NCI-H446 treated with DMSO at 0.1 percent for 48 hours (cell line): ENCODE results near the gene GTPBP4.

Source experiments
- DNase-seq: peaks from one replicate; lab custom pipeline; 2025; lab: John Stamatoyannopoulos, UW

Gene GTPBP4

DNA sequence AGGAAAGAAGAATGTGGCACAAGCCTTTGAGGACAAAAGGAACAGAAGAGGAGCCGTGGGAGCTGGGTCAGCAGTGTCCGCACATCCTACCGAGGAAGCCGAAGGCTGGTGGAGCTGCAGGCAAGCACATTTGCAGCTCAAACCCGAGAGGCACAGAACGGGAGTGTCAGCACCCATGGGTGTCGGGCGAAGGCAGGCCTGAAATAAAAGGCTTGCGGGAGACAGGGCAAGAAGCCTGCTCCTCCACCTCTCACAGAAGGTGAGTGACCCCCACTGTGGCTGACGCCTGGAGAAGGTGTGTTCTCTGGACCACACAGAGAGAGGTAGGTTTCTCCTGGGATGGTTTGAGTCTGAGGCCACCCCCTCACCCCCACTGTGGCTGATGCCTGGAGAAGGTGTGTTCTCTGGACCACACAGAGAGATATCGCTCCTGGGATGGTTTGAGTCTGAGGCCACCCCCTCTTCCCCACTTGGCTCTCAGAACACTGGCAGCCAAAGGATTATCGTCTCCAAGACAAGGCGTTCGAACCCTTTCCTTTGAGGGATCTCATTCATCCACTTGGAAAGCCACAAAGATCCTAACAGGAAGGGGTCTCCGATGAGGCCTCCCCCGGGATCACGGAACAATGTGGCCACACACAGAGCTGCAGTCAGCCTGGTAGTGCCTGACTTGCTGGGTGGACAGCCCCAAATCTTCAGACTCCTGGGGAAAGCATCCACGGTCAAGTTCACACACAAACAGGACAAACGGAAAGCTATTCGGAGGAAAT is 21.6 kb upstream of the GTPBP4 start:
- DNase-seq: no peak

DNA sequence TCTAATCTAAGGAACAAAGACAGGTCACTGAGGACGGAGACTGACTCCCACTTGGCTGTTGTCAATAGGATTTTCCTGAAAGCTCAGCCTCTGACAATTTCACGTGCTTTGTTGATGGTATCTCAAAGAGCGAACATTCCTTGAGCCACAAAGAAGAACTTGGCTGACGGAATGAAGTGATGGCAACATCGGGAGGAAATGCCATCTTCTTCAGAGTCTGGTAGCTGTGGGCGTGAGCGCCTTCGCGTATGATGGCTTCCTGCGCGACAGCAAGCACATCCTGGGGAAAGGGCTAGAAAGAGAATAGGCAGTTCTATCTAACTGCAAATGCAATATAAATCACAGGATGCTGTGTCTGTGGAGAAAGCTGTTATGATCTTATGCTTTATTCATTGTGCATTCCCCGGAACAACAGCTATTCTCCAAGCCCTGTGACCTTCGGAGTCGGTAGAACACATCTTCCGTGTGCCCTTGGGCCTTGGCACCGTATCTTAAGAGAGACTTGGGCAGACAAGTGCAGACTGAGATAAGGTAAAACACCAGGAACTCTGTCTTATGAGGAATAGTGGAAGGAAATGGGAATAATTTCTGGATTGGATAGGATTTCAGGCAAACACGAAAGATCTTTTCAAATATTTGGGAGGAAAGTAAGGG is 19.6 kb upstream of the GTPBP4 start:
- no peak for DNase-seq

DNA sequence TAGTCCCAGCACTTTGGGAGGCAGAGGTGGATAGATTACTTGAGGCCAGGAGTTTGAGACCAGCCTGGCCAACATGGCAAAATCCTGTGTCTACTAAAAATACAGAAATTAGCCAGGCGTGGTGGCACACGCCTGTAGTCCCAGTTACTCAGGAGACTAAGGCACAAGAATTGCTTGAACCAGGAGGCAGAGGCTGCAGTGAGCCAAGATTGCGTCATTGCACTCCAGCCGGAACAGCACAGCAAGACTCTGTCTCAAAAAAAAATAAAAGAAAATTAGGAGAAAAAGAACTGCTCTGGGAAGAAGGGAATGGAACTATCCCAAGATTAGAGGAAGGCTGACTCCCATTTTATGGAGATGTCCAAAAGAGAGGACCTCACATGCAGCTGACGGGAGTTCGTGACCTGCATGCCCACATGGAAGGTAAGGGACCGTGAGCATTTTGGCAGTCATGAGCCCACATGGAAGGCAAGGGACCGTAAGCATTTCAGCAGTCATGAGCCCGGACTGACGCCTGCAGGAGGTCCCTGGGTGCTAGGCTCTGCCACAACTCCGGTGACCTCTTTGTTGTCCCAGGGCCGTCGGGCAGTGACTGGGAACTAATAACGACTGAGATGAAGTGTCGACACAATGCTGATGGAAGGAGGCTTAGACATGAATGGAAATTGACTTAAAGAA is 18.6 kb upstream of the GTPBP4 start:
- no peak for DNase-seq

DNA sequence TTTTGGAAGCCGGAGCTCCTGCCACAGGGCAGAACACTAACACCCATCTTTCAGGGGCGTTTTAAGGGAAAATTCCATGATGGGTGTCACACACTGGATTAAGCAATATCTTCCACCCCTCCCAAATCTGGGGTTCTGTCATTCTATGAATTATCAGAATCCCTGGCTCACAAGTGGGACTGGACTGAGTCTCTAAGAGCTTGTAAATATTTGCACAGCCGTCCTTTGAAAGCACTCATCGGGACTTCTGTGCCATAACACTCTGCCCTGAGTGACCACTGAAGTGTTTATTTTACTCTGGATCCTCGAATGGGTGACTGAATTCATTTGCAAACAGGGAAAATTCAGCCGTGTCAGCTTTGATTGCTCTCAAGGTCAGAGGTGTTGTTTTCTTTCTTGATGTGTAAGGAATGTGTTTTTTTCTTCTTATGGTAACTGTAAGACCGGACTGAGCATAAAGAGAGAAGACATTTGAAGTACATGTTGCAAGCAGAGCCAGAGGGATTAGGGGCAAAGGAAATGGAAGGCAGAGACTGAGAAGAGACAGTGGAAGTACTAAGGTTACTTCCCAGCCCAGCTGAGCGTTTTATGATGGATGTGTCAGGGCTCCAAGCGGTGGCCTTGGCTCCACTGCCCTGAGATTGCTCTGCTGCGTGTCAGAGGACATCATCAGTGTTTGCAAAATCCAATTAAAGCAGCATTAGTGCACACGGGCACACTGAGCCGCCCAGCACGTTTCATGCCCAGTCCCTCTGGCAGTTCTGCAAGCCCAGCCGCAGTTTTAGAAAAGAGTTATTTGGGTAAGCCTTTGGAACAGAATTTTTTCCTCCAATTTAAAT is 17.7 kb upstream of the GTPBP4 start:
- no peak for DNase-seq

DNA sequence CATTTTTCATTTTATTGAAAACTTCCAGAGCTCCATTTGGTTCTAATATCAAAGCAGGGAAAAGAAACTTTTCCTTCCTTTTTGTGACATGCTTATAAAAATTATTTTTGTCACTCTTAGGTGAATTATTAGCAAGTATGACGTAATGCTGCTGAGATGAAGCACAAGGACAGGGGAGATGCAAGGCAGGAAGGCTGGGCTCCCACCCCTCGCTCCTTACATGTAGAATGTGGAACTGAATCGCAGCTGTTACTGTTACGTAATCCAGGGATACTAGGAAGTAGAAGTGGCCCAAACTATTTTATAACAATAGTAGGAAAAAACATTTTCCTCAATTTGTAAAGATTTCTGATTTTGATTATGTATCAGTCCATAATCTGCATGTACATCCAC is 17.1 kb upstream of the GTPBP4 start:
- DNase-seq: no peak

DNA sequence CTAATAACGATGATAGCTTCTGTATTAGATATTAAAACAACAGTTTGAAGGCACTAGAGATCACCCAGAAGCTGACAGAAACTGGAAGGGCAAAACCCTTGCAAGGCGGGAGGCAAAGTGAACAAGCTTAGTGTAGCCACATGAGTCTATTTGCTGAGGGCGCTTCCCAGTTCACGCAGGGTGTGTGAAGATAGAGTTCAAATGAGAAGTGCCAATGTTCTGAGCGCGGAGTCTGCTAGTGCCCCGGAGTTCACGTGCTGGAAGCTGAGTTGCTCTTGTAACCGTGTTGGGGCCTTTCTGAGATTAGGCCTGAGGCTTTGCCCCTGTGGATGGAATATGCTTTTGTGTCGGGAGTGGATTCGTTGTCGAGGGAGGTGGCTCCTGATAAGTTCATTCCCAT is 16.6 kb upstream of the GTPBP4 start:
- DNase-seq: no peak

DNA sequence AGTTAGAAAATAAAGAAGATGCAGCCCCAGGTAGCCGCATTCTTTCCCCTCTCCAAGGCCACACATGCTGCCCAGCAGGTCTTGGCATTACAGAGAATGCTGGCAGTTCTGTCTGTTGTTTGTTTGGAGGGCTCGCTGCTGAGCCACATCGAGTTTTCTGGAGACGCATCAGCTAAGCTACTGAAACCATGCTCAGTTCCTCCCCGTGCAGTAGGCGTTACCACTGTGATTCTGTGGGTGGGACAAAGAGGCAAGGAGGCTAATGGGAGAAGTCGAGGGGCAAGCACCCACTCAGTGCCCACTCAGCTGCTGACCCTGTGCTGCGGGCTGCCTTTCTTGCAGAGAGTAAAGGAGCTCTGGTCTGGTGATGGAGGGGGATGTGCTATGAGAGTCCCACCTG is 15.5 kb upstream of the GTPBP4 start:
- DNase-seq: no peak

DNA sequence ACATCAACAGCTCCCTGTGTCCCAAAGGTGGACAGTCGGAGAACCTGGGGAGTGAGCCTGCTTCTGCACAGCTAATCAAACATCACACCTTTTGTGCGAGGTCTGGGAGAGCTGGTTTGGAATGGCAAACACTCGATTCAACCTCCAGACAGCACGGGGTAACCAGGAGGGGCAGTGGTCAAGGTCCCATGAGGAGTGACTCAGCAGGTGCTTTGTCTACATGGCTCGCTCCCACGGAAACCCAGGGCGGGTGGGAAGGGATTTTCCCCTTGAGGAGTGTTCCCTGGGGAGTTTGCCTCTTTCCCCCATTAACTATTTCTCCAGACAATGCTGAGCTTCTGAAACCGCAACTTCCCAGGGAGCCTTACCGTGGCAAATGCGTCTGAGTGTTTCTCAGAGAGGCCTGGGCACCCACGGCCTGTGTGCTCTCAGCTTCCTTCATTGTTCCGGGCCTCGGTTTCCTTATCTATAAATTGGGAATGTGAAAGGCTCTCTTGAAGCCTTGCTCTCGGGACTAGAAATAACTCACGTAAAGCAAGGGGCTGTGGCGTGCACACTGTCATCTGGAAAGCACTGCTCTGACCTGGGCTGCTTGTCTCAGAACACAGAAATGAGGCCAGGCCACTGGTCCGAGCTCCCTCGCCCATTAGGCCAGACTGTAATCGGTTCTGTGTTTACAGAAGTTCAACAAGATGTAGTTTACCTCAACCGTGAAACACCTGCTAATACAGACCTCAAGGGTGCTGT is 14.0 kb upstream of the GTPBP4 start:
- DNase-seq: no peak

DNA sequence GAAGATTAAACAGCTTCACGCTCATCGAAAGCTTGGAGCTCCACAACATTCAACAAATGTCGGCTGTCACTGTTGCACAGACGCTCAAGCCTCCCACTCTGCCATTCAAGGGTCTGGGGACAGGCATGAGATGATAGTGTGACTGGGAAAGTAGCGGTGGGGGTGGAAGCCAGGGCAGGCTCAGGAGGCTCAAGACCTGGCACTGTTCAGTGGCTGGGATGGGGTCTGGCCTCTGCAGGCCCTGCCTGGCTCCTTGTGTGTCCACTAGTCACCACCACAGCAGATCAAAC is 13.5 kb upstream of the GTPBP4 start:
- DNase-seq: no peak

DNA sequence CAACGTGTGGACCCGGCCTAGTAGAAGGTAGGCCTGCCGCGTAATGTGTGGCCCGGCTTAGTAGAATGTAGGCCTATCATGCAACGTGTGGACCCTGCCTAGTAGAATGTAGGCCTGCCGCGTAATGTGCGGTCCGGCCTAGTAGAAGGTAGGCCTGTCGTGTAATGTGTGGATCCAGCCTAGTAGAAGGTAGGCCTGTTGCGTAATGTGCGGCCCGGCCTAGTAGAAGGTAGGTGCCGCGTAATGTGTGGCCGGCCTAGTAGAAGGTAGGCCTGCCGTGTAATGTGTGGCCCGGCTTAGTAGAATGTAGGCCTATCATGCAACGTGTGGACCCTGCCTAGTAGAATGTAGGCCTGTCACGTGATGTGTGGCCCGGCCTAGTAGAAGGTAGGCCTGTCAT is 11.9 kb upstream of the GTPBP4 start:
- DNase-seq: no peak

DNA sequence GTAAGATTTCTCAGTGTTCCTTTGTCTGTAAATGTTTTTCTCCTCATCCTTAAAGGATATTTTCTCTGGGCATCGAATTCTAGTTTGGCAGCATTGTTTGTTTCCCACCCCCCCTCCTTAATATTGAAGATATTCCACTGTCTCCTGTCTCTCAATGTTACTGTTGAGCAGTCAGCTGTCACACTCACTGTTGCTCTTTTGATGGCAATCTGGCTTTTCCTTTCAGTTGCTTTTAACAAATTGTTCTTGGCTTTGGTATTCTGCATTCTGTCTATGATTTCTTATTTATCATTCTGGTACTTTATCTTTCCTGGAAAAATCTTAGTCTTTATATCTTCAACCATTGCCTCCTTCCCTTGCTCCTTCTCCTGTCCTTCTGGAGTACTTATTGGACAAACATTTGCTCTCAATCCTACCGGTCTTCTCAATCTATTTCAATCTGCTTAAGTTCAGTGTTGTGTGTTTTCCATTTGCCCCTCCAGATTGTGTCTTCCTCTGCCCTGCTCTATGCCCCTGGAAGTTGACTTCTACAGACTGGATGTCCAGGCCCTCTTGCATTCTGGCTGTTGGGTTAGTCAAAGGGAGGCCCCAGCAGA is 9.3 kb upstream of the GTPBP4 start:
- DNase-seq: no peak

DNA sequence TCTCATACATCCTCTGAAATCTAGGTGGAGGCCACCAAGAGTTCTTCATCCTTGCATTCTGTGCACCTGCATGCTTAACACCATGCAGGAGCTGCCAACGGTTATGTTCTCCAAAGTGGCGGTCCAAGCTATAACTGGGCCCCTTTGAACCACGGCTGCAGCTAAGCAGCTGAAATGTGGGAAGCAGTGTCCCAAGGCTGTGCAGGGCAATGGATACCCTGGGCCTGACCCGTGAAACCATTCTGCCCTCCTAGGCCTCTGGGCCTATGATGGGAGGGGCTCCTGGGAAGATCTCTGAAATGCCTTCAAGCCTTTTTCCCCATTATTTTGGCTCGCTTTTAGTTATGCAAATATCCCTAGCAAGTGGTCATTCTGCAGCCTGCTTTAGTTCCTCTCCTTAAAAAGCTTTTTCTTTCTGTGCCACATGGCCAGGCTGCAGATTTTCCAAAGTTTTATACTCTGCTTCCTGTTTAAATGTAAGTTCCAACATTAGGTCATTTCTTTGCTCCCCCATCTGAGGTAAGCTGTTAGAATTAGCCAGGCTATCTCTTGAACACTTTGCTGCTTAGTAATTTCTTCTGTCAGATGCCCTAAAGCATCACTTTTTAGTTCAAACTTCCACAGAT is 7.7 kb upstream of the GTPBP4 start:
- DNase-seq: no peak

DNA sequence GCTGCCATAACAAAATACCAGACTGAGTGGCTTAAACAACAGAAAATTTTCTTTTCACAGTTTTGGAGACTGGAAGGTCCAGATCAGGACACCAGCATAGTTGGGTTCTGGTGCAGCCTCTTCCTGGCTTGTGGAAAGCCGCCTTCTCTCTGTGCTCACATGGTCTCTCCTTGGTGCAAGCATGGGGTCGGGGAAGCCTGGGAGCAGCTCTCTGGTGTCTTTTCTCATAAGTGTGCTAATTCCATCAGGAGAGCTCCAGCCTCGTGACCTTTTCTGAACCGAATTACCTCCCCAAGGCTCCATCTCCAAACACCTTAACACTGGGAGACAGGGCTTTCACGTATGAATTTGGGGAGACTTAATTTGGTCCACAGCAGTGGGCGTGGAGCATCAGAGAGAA is 4.8 kb upstream of the GTPBP4 start:
- DNase-seq: no peak

DNA sequence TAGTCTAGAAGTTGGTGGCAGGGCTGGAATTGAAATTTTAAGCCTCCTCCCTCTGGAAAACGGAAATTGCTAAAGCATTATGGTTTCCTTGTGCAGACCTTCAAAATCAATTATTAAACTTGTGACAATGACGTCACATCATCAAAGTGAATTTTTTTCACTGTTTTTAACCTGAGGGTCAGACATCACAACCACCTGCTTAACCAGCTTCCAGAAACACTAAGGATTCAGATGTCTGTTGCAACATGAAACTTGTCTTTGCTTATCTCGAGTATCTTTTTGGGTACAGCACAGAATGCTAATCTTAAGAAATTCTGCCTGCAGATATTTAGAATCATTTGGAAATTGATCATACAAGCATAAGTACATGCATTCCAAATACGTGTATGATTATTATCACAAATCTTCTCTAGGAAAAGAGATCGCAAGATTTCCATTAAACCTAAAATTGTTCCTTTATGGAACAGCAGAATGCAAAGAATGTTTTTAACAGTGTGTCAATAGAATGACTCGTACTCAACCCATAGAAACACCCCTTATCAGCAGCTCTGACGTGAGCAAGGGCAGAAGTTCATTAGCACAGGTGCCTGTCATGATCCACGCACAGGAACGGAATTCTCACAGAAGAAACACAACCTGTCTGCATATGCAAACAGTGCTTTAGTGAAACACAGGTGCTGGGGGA is 4.1 kb upstream of the GTPBP4 start:
- DNase-seq: no peak

DNA sequence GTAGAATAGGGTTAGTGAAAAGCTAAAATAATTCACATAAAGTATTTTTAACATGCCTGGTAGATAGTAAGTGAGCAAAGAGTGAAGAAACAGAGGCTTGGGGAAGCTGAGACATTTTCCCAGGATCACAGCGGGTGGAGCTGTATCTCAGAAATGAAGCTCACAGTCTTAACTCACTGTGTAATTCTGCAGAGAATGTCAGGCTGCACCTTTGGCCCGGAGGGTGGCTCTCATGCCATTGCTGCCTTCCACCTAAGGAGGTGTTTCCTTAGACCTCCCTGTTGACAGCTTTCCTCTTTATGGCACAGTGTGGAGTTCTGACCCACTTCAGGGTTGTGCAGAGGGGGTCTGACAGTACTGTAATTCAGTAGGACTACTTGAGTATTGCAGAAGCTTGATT is 2.9 kb upstream of the GTPBP4 start:
- DNase-seq: no peak

DNA sequence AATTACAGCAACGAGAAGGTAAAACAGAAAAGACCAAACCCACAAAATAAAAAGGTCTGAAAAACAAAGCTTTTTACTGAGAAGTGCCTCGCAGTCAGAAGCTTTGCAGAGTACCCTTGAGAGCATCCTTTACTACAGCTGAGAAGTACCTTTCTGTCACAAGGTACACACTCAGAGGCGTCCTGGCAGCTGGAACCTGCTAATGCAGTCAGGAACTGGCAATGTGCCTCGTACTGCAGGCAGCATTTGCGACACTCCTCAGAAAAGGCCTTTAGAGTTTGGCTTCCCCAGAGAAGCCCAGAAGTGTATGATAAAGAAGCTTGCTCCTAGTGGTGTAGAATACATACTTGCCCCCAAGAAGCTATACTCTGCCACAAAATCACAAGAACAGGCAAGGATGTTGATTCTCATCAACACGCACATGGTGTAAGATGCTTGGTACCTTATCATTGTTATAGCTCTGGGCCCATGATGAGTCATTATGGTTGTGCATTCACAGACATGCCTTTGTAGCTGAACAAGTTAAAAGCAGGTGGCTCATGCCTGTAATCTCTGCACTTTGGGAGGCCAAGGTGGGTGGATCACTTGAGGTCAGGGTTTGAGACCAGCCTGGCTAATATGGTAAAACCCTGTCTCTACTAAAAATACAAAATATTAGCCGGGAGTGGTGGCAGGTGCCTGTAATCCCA is 2.0 kb upstream of the GTPBP4 start:
- DNase-seq: no peak

DNA sequence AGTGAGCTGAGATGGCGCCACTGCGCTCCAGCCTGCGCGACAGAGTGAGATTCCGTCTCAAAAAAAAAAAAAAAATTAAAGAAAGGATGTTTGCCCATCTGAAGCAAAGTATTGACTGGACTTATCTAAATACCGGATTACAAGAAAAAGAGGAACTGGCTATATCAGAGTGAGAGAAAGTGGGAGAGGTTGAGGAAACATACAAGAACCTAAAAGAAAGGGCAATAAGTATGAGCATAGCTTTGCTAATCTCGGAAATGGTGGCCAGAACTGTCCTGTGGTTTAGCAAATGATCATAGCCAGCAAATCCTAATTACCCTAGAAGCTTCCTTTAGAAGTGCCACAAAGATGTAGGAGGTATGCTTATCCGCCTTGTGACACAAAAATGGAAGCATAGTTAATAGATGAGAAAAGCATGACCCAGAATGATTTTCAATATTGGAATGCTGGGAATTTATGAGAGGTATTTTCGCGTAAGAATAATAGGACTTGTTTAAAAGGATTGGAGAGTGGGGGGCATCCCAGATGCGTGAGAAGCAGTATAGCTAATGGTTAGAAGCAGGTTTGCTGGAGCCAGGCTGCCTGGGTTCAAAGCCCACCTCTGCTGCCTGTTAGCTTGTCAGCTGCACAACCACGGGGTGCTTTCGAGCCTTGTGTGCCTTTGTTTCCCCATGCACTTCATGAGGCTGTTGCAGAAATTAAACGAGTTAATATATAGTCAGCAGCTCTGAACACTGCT is 1.2 kb upstream of the GTPBP4 start:
- DNase-seq: no peak

DNA sequence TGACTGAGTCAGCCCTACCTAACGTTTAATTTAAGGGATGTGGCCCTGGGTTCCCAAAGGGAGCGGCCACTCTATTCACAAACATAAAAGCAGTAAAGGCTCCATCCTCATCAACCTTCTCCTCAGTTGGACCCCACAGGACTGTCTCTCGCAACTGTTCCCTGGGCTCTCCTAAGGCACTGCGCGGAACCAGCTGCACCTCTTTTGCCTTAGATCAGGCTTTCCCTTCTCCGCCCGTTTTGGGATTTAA is 689 bp upstream of the GTPBP4 start:
- no peak for DNase-seq
